HAP-1 (cell line): ENCODE measurements around the gene ZBTB11.
A peak's percentile ranks its signal among the peaks of the same experiment; 100 is the strongest.
"Not testable (repeated sequence)": the region's sequence is repeated elsewhere in the genome, so short reads cannot be mapped to it uniquely, and the experiment has no call there.

ENCODE experiments used
- DNase-seq, 2 experiments: peaks; one replicate each; pipeline ENCODE4 v3.0.0-alpha.2; 2016 to 2020; ENCODE audit warnings: low spot score in 2 of 2
- H3K27me3 ChIP-seq: fragments of 250-450 bp; sonication (Bioruptor Pico); 2 replicates; pipeline ENCODE4 v1.5.1; 2020; ENCODE audit warnings: low read depth, mild to moderate bottlenecking, moderate library complexity
- H3K36me3 ChIP-seq: fragments of 250-450 bp; sonication (Bioruptor Pico); replicated peaks from 2 replicates; pipeline ENCODE4 v1.5.1; 2020; ENCODE audit warnings: mild to moderate bottlenecking
- H3K4me1 ChIP-seq: fragments of 250-450 bp; sonication (Bioruptor Pico); 2 replicates; pipeline ENCODE4 v1.5.1; 2020; ENCODE audit warnings: mild to moderate bottlenecking
- H3K4me3 ChIP-seq: fragments of 250-450 bp; sonication (Bioruptor Pico); 2 replicates; pipeline ENCODE4 v1.5.1; 2020; ENCODE audit warnings: mild to moderate bottlenecking, moderate library complexity
- H3K9me3 ChIP-seq: fragments of 250-450 bp; sonication (Bioruptor Pico); 2 replicates; pipeline ENCODE4 v1.5.1; 2020; ENCODE audit warnings: mild to moderate bottlenecking, moderate library complexity
- in situ Hi-C: fragments of 300-500 bp; cut with MboI; formaldehyde crosslinking; loops from 3 replicates; pipeline ENCODE4 v1.14.3; 2020; ENCODE audit warnings: low sequenced_read_pairs, inconsistent platforms, mixed read lengths

ZBTB11 gene

DNA sequence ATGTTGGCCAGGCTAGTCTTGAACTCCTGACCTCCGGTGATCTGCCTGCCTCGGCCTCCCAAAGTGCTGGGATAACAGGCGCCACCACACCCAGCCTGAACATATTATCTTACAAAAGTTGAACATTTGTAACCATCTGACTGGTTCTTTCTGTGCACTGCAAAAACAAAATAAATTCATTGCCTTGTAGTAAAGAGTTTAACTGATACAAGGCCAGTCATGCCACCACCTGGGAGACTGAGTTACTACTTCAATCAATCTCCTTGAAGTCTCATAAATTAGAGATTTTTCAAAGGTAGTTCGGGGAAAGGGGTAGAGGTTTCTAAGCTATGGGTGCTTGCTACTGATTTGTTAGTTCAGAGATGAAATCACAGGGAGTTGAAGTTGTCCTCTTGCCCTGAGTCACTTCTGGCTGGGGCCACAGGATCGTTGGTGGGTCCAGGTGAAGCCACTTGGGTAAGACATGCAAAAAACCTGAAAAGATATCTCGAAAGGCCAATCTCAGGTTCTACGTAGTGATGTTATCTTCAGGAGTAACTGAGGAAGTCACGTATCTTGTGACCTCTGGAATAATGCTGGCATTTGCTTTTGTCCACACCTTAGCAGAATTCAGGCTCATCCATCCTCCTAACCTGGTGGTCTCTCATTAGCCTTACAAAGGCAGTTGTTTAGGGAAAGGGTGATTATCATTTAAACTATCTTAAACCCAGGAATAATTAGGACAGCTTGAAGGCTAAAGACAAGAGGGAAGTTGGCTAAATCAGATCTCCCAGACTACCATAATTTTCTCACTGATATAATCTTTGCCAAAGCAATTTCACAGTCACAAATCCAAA, 33.7 kb downstream of the ZBTB11 start:
- H3K9me3 ChIP-seq = no peaks in the 10 kb centered on the region

GRCh38 chr3:101642441-101642840, 34.5 kb downstream of the ZBTB11 start:
- Histone ChIP-seq H3K36me3 (no peaks in the 10 kb centered on the region), H3K4me1 (no peaks in the 10 kb centered on the region), H3K9me3 (no peaks in the 10 kb centered on the region), H3K4me3 (no peak overlapping the region), H3K27me3 (no peaks in the 10 kb centered on the region)
- in situ Hi-C loops = no loop called here
- no peak for DNase-seq

More for the DNA sequence above, 33.7 kb downstream of the ZBTB11 start:
- H3K36me3 ChIP-seq = no peaks in the 10 kb centered on the region; the same call in 1 of the 2 replicates
- H3K4me1 ChIP-seq = no peaks in the 10 kb centered on the region
- DNase-seq = no peak
- H3K27me3 ChIP-seq = no peaks in the 10 kb centered on the region
- H3K4me3 ChIP-seq = no peak overlapping the region
- in situ Hi-C loops = no loop called here

DNA sequence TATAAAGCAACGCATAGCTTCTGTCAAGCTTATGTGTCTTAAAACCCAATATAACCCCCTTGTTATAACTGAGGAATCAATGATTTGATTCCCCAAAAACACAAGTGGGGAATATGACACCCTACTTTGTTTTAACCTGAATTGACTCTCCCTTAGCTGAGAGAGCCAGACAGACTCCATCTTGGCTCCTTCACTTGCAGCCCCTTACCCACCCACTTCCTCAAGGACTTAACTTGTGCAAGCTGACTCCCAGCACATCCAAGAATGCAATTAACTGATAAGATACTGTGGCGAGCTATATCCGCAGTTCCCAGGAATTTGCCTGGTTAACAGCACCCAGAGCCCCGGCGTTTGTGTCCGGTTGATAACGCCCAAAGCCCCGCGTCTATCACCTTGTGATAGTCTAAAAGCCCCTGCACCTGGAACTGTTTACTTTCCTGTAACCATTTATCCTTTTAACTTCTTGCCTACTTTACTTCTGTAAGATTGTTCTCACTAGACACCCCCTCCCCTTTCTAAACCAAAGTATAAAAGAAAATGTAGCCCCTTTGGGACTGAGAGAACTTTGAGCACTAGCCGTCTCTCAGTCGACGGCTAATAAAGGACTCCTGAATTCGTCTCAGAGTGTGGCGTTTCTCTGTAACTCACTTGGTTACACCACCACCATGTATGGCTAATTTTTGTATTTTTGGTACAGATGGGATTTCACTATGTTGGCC, 35.4 kb downstream of the ZBTB11 start:
- H3K4me3 ChIP-seq, H3K36me3 ChIP-seq, DNase-seq, H3K4me1 ChIP-seq, H3K9me3 ChIP-seq, in situ Hi-C loops, H3K27me3 ChIP-seq: not testable (repeated sequence)

DNA sequence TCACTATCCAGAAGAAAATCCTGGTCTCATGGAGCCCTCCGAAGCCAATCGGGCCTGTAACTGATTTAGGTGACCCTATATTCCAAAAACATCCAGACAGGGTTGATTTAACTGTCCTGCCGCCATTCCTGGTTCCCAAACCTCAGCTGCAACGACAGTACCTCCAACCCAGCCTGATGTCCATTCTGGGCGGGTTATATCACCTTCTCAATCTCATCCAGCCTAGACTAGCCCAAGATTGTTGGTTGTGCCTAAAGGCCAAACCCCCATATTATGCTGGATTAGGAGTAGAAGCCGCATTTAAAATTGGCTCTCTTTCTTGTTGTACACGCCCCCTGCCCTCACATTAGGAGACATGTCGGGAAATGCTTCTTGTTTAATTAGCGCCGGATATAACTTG, 36.7 kb downstream of the ZBTB11 start:
- no peaks in the 10 kb centered on the region for H3K36me3 ChIP-seq
- H3K9me3 ChIP-seq = no peaks in the 10 kb centered on the region
- peaks cover 3% of the 10 kb centered on the region; the same call in 1 of the 2 replicates for H3K4me1 ChIP-seq
- in situ Hi-C loops = no loop called here
- DNase-seq = no peak
- no peak overlapping the region for H3K4me3 ChIP-seq
- no peaks in the 10 kb centered on the region for H3K27me3 ChIP-seq

DNA sequence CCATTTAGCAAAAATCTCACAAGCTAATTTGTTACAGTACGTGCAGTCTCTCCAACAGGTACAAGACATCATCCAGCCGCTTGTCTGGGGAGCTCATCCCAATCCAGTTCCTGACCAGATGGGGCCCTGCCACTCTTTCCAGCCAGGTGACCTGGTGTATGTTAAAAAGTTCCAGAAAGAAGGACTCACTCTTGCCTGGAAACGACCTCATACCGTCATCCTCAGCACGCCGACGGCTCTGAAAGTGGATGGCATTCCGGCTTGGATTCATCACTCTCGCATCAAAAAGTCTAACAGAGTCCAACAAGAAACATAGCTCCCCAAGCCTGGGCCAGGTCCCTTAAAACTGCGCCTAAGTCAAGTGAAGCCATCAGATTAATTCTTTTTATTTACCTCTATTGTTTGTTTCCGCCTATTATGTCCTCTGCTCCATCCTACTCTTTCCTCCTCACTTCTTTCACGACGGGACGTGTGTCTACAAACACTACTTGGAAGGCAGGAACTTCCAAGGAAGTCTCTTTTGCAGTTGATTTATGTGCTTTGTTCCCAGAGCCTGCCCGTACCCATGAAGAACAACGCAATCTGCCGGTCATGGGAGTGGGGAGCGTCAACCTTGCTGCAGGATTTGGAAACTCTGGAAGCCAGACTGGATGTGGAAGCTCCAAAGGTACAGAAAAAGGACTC, 37.5 kb downstream of the ZBTB11 start:
- Histone ChIP-seq H3K4me3 (no peak overlapping the region), H3K36me3 (no peaks in the 10 kb centered on the region), H3K27me3 (no peaks in the 10 kb centered on the region), H3K9me3 (no peaks in the 10 kb centered on the region), H3K4me1 (peaks cover 3% of the 10 kb centered on the region; the same call in 1 of the 2 replicates)
- in situ Hi-C loops = no loop called here
- DNase-seq = no peak

- no peak overlapping the region for H3K4me3 ChIP-seq
- no peaks in the 10 kb centered on the region for H3K27me3 ChIP-seq
- in situ Hi-C loops = no loop called here
- no peak for DNase-seq
- H3K36me3 ChIP-seq = no peaks in the 10 kb centered on the region
- H3K4me1 ChIP-seq = peaks cover 3% of the 10 kb centered on the region; the same call in 1 of the 2 replicates
- no peaks in the 10 kb centered on the region for H3K9me3 ChIP-seq
Measured at GRCh38 chr3:101638261-101638745, 38.6 kb downstream of the ZBTB11 start.

- H3K4me1 ChIP-seq = peaks cover 3% of the 10 kb centered on the region; the same call in 1 of the 2 replicates
- in situ Hi-C loops = no loop called here
- no peaks in the 10 kb centered on the region for H3K27me3 ChIP-seq
- DNase-seq = no peak
- no peaks in the 10 kb centered on the region for H3K9me3 ChIP-seq
- no peak overlapping the region for H3K4me3 ChIP-seq
- H3K36me3 ChIP-seq = no peaks in the 10 kb centered on the region
Measured at GRCh38 chr3:101637451-101637850, 39.5 kb downstream of the ZBTB11 start.

- Histone ChIP-seq H3K4me3 (no peak overlapping the region), H3K27me3 (no peaks in the 10 kb centered on the region), H3K4me1 (peaks cover 3% of the 10 kb centered on the region; the same call in 1 of the 2 replicates), H3K9me3 (no peaks in the 10 kb centered on the region), H3K36me3 (no peaks in the 10 kb centered on the region)
- in situ Hi-C loops = no loop called here
- DNase-seq = peak; percentile 52 to 89
Measured at GRCh38 chr3:101635954-101636798, 40.8 kb downstream of the ZBTB11 start.

GRCh38 chr3:101635345-101635744, 41.6 kb downstream of the ZBTB11 start:
- H3K4me3 ChIP-seq = no peak overlapping the region
- no peak for DNase-seq
- no peaks in the 10 kb centered on the region for H3K27me3 ChIP-seq
- no peaks in the 10 kb centered on the region for H3K9me3 ChIP-seq
- in situ Hi-C loops = no loop called here
- H3K4me1 ChIP-seq = peaks cover 10% of the 10 kb centered on the region
- no peaks in the 10 kb centered on the region for H3K36me3 ChIP-seq

- DNase-seq = no peak
- H3K9me3 ChIP-seq = no peaks in the 10 kb centered on the region
- H3K27me3 ChIP-seq = no peaks in the 10 kb centered on the region
- in situ Hi-C loops = no loop called here
- peaks cover 14% of the 10 kb centered on the region for H3K4me1 ChIP-seq
- no peak overlapping the region for H3K4me3 ChIP-seq
- no peaks in the 10 kb centered on the region for H3K36me3 ChIP-seq
Measured at GRCh38 chr3:101634591-101635196, 42.2 kb downstream of the ZBTB11 start.

DNA sequence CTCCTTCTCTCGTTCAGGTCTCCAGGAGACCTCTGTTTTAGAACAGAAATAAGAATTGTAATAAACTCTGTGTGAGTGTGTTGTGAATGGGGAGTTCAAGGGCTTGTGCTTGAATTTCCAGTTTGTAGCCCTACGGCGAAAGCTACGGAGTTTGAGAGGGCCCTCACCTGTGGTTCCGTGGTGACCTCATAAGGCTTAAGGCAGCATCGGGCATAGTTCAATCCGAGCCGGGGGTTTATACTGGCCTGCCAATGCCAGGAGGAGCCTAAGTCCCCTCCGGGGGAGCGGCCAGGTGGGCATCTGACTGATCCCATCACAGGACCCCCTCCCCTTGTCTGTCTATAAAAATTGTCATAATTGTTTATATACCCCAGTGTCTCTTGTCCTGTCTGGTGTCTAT, 43.7 kb downstream of the ZBTB11 start:
- Histone ChIP-seq H3K27me3 (no peaks in the 10 kb centered on the region), H3K36me3 (no peaks in the 10 kb centered on the region), H3K4me1 (peaks cover 15% of the 10 kb centered on the region), H3K9me3 (no peaks in the 10 kb centered on the region), H3K4me3 (no peak overlapping the region)
- in situ Hi-C loops = no loop called here
- DNase-seq = no peak

DNA sequence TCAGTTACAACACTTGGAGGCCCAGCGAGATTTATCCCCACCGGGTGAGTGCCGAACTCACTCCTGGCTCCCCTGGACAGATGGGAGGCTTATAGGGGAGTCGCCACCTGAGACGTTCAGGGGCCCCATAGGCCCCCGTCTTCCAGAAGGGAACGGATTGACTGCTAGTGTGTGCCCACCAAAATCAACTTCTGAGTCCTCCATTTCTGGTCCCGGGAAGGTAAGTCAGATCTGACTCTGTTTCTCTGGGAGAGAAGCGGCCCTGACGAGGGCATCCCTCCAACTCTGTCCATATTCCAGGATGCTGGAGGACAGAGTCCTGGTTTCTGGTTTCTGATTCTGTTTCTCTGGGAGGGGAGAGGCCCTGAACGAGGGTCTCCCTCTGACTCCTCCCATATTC, 44.3 kb downstream of the ZBTB11 start:
- in situ Hi-C loops = no loop called here
- DNase-seq = no peak
- Histone ChIP-seq H3K4me3 (no peak overlapping the region), H3K27me3 (no peaks in the 10 kb centered on the region), H3K36me3 (no peaks in the 10 kb centered on the region), H3K4me1 (peaks cover 15% of the 10 kb centered on the region), H3K9me3 (no peaks in the 10 kb centered on the region)

DNA sequence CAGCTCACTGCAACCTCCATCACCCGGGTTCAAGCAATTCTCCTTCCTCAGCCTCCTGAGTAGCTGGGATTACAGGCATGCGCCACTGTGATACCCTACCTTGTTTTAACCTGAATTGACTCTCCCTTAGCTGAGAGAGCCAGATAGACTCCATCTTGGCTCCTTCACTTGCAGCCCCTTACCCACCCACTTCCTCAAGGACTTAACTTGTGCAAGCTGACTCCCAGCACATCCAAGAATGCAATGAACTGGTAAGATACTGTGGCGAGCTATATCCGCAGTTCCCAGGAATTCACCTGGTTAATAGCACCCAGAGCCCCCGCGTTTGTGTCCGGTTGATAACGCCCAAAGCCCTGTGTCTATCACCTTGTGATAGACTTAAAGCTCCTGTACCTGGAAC, 45.0 kb downstream of the ZBTB11 start:
- H3K4me3 ChIP-seq, DNase-seq, H3K27me3 ChIP-seq, H3K36me3 ChIP-seq, in situ Hi-C loops, H3K9me3 ChIP-seq: not testable (repeated sequence)
- H3K4me1 ChIP-seq = peaks cover 15% of the 10 kb centered on the region
